ENCODE measurements around the gene VEPH1. TPM values are rescaled to one million over a fixed set of nuclear protein-coding genes. Genes with fewer than 3 reads are reported as not detected.

VEPH1 gene
- total RNA-seq, 1 donor, result 152 TPM

- DNase-seq (ENCODE audit: low read depth), result no peak
- H3K4me3 ChIP-seq (ENCODE audit: low read depth, low read length), result no peak overlapping the region
- TF ChIP-seq, protein P1, sequence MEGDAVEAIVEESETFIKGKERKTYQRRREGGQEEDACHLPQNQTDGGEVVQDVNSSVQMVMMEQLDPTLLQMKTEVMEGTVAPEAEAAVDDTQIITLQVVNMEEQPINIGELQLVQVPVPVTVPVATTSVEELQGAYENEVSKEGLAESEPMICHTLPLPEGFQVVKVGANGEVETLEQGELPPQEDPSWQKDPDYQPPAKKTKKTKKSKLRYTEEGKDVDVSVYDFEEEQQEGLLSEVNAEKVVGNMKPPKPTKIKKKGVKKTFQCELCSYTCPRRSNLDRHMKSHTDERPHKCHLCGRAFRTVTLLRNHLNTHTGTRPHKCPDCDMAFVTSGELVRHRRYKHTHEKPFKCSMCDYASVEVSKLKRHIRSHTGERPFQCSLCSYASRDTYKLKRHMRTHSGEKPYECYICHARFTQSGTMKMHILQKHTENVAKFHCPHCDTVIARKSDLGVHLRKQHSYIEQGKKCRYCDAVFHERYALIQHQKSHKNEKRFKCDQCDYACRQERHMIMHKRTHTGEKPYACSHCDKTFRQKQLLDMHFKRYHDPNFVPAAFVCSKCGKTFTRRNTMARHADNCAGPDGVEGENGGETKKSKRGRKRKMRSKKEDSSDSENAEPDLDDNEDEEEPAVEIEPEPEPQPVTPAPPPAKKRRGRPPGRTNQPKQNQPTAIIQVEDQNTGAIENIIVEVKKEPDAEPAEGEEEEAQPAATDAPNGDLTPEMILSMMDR (IDR thresholded peaks at IDR 0.05; ENCODE audit: insufficient read depth, low read length), result no peak
These were observed 88.4 kb downstream of the VEPH1 start for GRCh38 chr3:157414861-157415260.

DNA sequence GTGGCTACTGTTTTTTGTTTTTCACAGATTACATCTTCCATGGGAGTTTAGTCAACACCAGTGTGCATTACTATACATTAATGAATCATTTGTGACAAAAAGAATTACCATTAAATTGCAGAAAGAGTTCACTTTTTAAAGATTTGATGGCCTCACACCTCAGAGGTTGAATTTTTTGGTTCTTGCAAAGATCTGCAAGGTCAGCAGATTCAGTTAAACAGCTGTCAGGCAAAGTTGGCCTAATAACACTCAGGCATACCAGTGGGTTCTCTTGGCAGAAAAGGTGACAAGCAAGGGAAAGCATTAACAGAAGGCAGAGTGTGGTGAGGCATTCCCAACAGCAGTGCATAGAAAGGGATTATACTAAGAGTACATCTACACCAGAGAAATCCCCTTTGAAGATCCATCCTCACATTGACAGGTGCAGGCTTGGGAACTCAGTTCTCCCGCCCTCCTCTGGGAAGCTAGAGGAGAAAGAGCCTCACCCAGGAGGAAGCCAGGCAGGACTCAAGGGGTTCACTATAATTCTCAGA, 90.8 kb downstream of the VEPH1 start:
- no peak overlapping the region for H3K4me3 ChIP-seq (ENCODE audit: low read depth, low read length)
- no peak for DNase-seq (ENCODE audit: low read depth)
- TF ChIP-seq, protein P1 (IDR thresholded peaks at IDR 0.05; ENCODE audit: insufficient read depth, low read length), result no peak

DNA sequence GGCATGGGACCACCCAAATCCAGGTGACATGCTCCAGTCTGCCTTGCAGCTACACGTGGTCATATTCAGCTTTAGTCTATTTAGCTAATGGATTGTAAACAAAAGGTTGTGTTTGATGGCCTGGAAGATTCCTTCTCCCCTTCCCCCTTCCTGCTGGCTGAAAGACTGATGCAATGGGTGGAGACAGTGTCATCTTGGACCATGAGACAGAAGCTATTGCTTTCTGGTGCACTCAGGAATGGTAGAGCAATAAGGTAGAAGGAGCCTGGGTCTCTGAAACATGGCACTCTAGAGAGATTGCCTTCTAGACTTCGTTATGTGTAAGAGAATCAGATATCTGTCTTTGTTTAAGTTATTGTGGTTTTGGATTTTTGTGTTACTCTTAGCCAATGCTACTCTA, 92.3 kb downstream of the VEPH1 start:
- H3K4me3 ChIP-seq (ENCODE audit: low read depth, low read length), result no peak overlapping the region
- TF ChIP-seq, protein P1 (IDR thresholded peaks at IDR 0.05; ENCODE audit: insufficient read depth, low read length), result no peak
- DNase-seq (ENCODE audit: low read depth), result no peak

DNA sequence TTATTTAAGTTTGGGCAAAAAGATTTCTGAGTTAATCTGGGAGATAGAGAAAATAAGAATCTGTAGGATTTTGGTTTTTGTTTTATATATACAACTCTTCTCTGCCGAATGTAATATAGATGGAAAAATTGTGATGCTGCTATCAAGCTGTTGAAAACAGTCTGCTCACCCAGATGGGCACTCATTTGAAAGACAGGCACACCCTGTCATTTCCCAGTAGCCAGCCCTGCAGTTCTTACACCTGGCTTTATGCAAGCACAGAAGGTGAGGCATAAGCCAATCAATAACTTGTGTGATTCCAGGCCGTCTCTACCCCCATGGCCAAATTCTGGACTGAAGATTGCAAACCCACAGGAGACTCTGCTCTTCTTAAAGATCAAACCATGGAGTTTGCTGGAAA, 93.7 kb downstream of the VEPH1 start:
- no peak overlapping the region for H3K4me3 ChIP-seq (ENCODE audit: low read depth, low read length)
- TF ChIP-seq, protein P1 (IDR thresholded peaks at IDR 0.05; ENCODE audit: insufficient read depth, low read length), result no peak
- no peak for DNase-seq (ENCODE audit: low read depth)

DNA sequence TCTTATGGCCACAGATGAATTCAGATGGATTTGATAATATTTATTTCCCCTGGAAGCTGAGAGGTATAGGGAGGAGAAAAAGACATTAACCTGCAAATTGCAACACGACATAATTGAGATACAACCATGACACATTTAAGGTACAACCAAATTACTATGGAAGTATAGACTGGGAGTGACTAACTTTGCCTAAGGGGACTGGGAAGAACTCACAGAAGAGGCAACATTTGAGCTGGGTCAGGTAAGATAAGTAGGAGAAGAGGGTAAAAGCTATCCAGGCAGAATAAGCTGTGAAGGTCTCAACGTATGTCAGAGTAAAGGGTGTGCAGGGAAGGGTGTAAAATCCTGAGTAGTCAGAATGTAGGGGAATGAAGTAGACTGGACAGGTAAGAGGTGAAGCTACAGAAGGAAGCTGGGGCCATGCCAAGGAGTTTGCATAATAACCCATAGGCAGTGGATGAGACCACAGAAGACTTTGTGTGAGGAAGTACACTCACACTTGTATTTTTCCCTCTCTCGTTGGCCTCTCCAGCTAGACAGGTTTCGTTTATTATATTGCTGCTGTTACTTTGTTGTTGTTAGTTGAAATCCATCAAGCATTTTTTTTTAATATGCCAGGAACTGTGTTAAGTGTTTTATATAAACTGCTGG, 94.6 kb downstream of the VEPH1 start:
- TF ChIP-seq, protein P1 (IDR thresholded peaks at IDR 0.05; ENCODE audit: insufficient read depth, low read length), result no peak

GRCh38 chr3:157407769-157408168, 95.4 kb downstream of the VEPH1 start:
- DNase-seq (ENCODE audit: low read depth), result no peak
- no peak overlapping the region for H3K4me3 ChIP-seq (ENCODE audit: low read depth, low read length)
- TF ChIP-seq, protein P1 (IDR thresholded peaks at IDR 0.05; ENCODE audit: insufficient read depth, low read length), result no peak

More for the DNA sequence above, 94.6 kb downstream of the VEPH1 start:
- no peak overlapping the region for H3K4me3 ChIP-seq (ENCODE audit: low read depth, low read length)
- no peak for DNase-seq (ENCODE audit: low read depth)

- no peak for DNase-seq (ENCODE audit: low read depth)
- H3K4me3 ChIP-seq (ENCODE audit: low read depth, low read length), result no peak overlapping the region
- TF ChIP-seq, protein P1 (IDR thresholded peaks at IDR 0.05; ENCODE audit: insufficient read depth, low read length), result no peak
These were observed 96.8 kb downstream of the VEPH1 start for GRCh38 chr3:157406394-157406793.
